Kidney glomerular epithelial cell (primary cell): ENCODE results near the gene TGM2.
A peak's percentile ranks its signal among the peaks of the same experiment; 100 is the strongest.

Source experiments
- DNase-seq: peaks from one replicate; lab custom pipeline; 2025; lab: John Stamatoyannopoulos, UW

Gene TGM2

DNA sequence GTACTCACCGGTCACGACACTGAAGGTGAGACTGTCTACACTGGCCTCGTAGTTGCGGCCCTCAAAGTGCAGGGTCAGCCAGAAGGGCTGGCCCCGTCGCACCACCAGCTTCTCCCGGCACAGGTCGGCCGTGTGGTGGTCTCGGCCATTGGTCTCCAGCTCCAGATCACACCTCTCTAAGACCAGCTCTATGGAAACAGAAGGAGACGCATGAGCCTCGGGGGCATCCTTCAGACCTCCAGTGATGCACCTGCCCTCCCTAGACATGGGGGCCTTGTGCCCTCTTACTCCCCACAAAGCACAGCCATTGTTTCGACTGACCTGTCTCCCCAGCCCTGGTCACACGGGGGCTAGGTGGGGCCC, 3.7 kb downstream of the TGM2 start:
- no peak for DNase-seq

DNA sequence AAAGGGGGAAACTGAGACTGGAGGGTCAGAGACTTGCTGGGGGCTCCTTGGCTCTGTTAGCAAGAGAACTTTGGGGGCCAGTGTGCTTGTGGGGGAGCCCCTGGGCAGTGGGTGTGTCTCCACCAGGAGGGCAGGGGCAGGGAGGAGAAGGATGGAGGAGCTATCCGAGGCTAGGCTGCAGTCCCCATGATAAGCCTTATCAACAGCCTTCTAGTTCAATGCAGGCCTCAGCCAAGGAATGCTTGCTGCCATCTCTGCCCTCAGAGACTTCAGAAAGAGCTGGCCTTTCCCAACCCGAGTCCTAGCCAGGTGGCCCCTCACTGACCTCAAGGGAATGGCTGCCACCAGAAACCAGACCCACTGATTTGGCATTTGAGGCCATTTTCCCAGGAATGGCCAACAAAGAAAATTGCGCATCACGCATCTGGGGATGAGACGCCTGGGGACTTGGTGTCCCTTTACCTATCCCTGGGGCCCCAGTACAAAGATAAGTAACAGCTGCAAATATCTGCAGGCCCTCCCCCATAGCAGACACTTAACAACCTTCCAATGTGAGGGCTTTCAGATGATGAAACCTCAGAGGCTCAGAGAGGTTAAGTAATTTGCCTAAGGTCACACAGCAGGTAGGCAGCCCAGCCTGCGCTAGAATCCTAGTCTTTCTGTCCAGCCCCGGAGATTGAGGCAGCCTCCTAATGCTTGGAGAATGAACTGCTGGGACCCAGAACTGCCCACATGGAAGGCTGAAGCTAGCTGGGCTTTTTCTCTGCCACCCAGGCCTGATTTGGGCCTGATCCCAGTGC, 4.9 kb downstream of the TGM2 start:
- no peak for DNase-seq

DNA sequence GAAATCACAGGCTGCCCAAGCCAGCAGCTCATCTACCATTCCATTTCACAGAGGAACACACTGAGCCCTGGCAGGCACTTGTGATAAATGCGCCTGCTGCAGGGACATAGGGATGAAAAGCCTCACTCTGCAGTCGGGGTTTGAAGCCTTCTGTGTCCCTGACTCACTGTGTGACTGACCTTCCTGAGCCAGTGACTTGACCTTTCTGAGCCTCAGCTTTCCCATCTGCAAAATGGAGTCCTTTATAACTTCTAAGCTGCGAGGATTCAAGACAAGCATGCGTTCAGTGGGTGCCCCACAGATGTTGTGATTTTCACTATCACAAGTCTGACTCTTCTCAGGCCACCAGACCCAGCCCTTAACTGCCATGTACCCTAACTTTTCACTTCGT, 5.5 kb downstream of the TGM2 start:
- DNase-seq = no peak

DNA sequence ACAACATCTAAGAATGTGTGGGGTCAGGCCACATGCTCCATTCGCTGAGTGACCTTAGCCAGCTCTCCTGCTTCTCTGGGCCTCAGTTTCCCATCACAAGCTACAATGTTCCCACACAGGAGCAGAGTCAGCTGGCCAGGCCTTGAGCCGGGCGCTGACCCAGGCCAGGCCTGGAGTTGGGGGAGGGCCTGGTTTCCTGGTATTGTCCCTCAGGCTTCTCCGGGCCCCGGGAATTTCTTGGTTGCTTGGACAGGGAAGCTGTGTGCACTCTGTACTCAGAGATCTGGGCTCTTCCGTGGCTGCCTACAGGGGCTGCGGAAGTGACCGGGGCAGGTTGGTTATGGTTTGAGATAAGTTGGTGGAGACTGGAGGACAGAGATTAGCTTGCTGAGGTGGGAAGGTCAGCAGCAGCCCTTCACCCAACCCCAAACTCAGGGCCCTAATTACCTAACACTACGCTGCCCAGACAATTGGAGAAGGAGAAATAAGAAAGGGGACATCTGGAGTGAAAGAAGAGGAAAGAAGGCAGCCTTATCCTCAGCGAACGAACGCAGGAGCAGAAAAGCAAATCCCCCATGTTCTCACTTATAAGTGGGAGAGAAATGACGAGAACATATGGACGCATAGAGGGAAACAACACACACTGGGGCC, 6.2 kb downstream of the TGM2 start:
- DNase-seq = no peak

DNA sequence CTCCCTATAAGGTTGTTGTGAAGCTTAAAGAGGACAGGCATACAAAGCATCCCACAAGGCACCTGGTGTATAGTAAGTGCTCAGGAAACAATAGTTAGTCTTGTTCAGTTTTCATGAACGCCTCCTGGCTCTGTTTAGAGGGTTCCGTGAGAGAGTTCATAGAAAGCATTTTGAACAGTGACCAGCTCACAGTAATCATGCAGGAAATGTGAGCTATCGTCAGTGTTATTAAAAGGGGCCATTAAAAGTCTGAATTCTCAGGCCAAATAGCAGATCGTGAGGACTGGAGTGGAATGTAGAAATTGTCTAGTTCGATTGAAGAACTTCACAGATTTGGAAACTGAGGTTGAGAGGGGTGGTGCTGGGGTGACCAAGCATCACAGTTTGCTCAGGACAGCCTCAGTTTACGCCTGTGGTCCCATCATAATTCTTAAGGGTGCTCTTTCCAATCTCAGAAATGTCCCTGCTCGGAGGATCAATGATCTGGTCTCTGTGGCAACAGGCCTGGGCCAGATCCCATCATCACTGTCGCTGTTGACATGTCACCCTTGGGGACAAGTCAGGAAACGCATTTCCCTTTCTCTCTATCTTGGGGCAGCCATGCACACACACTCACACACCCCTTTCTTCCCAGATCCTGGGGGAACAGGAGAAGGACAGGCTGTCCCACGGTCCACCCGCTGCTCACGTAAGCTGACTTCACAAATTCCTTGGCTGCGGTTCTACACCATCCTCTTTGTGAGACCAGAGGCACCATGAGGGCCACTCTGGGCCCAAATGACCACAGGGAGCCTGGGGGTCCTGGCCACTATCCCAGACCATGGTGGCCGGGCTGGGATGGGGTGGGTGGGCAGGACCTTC, 7.2 kb downstream of the TGM2 start:
- no peak for DNase-seq

DNA sequence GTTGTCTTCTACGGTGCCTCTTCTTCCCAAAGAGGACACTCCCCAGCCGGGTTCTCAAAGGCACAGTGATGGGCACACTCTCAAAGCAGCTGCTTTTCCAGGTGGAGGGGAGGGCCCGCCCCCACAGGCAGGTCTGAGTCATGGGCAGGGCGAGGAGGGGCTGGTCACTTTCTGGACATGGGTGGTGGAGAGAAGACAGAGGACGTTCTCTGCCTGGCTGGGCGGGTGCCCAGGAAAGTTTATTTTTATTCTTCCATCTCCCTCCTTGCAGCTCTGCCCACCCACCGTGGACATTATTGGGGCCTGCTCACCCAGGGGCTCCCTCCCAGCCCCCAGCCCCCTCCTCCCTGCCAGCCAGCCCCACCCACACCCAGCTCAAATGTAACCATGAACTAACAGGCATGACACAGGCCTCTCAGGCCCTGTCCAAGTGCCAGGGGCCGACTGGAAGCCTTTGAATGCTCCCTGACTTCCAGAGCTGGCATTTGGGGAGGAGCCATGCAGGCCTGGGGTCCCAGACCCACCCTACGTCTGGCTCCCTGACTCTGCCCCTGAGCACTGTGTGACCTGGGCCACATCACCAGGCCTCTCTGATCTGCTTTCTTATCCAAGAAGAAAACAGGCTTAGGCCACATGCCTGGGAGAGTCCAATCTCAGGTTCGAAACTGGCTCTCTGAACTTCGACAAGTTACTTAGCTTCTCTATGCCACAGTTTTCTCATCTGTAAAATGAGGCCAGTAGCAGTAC, 8.0 kb downstream of the TGM2 start:
- peak; percentile 6 for DNase-seq

DNA sequence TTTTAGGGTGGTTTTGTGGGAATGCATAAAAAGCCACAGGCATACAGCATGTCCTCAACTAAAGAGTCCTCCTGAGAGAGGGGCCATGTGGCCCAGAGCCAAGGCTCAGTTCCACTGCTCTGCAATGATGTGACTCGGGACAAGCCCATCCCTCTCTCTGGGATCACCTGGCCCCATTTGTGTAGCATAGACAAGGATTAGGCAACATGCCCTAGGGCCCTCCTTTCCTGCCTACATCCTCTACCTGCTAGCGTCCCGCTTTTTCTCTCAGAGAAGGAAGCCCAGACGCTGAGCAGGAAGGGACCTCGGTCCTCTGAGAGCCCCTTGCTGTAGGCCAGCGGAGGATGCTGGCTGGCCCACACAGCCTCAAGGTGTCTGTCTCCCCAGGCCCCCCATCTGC, 8.8 kb downstream of the TGM2 start:
- no peak for DNase-seq

DNA sequence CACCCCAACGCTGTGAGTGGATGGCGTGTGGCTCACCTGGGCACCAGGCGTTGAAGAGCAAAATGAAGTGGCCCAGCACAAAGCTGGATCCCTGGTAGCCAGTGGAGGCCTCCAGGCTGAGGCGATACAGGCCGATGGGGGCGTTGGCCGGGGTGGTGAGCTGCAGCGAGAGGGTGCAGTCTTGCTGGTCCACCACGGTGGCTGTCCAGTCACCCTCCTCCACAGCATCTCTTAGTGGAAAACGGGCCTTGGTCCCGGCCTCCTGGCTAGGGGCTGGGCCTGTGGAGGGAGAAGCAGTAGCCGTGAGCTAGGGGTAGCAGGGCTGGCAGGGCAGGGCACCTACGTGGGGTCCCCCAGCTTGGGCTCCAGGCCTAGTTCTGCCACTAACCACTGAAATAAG, 9.3 kb downstream of the TGM2 start:
- DNase-seq = no peak

DNA sequence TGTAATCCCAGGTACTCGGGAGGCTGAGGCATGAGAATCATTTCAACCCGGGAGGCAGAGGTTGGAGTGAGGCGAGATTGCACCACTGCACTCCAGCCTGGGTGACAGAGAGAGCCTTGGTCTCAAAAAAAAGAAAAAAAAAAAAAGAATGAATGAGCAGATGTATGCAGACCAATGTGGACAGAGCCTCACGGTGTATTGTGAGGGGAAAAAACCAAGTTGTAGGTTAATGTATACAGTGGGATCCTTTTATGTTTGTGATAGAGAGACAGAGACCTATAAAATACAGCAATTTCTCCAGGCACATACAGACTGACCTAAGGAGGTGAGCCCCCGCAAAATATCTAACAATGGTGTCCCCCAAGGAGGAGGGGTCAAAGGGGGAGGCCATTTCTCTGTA, 11.7 kb downstream of the TGM2 start:
- DNase-seq = no peak

DNA sequence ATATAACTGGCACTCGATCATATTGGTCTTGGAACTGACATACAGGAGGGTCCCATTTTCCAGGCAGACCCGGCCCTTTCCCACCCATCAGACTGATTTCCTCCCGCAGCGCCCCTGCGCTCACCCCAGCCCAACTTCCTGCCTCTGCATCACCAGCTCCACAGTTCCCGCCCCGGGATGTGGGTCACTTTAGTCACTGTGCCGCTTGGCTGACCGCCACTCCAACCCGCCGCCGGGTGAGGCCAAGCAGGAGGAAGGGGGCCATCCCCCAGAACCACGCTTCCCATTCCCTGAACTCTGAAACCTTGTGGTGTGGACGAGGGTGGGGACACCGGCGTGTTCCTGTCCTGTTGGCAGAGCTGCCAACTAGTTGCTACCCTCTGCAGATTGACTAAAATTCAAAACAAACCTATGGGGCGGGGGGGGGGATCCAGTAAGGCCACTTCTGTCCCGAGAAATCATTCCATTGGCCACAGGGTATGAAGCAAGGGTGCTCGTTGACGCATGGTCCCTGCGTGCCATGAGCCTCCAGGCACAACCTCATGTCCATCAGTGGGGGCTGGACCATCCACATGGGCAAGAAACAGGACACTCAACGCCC, 12.3 kb downstream of the TGM2 start:
- peak; percentile 77 for DNase-seq

DNA sequence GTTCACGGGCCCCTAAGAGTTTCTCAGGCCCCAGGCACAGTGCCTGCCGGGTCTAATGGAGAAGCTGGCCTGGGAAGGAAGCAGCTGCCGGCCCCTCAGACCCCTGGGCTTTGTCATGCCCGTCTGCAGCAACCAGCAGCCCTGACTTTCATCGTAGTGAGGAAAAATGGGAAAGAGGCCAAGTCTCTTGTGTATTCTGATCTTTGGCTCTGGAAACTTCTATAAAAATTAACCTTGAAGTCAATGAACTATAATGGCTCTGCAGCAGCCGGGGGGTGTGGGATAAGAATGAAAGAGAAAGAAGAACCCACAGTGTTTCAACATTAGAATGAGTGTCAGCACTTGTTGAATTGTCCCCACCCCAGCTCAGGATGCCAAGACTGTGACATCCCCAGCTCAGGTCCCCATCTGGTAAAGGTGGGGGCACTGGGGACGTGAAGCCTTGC, 12.9 kb downstream of the TGM2 start:
- peak; percentile 92 for DNase-seq

DNA sequence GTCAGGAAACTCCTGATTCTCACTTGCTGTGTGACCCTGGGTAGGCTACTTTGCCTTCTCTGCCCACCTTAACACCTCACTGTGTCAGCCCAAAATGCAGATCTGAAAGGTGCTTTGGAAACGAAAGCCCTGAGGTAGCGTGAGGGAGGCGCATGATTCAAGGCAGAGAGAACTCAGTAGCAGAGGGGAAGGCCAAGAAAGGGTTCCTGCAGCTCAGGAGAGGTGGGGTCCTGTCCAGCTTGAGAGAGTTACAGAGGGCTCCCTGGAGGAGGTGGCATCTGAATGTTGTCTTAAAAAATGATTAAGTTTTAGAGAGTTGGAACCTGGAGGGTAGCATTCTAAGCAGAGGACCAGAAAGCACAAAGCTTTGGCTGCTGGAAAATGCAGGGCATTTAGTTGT, 13.6 kb downstream of the TGM2 start:
- no peak for DNase-seq

DNA sequence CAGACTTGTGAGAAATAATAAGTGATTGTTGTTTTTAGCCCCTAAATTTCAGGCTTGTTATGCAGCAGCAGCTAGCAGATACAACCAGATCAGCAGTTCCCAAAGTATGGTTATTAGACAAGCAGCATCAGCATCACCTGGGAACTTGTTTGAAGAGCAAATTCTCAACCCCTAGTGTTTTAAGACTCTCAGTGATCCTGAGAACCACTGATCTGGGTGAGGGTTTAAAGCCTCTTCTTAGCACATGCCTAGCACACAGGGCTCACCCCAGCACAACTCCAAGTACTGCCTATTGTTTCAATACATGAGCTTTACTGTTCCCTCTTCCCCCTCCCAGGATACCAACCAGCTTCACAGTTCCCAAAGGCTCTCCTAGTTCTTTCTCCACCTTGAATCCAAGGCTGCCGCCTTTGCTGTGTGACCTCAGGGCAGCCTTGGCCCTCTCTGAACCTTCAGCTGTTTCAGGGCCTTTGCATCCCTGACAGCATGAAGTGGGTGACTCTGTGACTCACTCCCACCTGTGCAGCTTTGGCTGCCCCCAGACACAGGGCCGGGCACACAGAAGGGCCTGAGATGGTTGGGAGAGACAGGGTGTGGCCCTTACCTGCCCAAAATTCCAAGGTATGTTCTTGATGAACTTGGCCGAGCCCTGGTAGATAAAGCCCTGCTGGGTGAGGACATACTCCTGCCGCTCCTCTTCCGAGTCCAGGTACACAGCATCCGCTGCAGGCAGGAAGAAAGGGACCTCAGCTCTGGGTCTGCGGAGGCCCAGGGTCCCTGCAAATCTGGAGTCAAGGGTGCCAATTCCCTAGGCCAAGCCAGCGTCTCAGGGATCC, 14.5 kb downstream of the TGM2 start:
- DNase-seq = no peak

DNA sequence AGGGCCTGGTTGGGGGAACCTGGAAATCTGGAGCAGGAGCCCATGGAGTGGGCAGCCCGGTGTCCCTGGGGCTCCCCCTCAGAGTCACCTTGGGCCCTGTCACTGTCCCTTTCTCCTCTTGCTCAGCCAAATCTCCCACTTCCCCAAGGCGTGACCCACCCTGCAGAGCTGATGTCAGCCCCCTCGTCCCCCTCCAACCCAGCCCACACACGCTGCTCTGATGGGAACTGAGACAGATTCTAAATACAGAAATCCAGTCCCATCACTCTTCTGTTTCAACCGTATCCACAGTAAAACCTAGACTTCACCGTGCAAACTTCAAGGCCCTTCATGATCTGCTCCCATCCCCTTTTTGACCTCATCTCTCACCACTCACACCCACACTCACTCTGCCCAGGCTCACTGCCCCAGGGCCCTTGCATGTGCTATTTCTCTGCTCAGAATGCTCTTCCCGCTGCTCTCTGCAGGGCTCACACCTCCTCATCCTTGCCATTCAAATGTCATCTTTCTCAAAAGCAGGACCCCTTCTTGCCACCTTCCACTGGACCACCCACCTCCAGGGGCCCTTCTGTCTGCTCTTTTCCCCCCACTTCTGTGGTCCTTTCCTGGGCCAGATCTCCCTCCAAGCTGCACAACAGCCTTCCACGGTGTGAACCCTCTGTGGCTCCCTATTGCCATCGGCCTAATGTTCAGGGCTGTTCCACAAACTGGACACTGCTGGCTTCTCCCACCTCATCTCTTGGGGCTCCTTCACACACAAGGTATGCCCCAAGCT, 16.6 kb downstream of the TGM2 start:
- no peak for DNase-seq

DNA sequence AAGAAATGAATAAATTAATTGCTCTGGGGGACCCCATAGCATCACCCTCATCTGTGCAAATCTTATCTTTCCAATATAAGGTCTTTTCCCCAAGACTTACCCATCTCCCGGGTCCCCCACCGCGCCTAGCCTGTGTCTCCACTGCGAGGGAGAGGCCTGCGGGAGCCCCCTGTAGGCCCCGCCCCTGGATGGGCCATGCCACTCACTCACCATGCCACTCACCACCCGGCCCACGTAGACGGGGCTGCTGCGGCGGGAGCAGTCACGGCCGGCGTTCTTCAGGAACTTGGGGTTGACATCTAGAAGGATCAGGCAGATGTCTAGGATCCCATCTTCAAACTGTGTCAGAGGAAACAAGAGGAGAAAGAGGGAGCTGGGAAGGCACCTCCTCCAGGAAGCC, 17.3 kb downstream of the TGM2 start:
- DNase-seq = no peak

DNA sequence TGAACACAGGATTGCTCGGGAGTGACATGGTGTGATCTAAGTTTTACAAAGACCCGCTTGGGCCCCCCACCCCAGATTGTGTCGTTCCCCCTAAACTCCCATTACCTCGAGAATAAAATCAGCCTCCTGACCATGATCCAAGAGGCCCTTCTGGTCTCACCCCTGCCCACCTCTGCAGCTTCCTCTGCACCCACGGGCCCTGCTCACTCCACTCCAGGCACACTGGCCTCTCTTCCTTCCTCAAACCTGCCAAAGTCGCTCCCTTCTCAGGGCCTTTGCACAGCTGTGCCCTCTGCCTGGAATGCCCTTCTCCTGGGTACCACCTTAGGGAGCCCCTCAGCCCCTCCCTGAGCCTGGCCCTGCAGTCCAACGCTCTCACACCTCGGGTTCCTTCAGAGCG, 17.9 kb downstream of the TGM2 start:
- DNase-seq = no peak

DNA sequence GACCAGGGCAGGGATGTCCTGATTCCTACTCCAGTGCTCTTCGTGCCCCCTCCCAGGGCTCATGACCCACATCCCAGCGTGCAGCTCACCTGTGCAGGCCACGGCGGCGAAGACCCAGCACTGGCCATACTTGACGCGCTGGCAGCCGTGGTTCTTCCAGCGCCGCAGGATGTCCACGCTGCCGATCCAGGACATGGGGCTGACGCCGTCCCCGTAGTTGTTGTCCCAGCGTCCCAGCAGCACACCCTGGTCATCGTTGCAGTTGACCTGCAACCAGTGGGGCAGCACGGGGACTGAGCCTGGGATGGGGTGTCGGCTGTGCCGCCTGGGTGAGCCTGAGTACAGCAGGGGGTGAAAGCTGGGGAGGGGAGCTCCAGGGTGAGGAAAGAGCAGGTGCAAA, 18.4 kb downstream of the TGM2 start:
- DNase-seq = no peak

DNA sequence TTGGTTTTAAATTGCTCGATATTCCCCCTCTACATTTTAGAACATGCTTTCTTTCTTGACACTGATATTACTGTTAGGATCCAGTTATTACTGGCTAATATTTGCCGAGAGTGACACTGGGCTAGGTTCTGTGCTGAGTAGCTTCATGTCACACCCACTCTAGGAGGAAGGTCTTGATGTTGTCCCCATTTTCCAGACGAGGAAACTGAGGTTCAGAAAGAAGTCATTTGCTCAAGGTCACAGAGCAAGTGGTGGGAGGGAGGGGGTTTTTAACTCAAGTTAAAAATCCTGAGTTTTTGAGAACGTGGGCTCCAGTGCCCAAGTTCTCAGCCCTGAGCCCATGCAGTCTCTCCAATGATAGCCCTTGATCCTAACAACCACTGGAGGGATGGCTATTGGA, 18.9 kb downstream of the TGM2 start:
- no peak for DNase-seq

DNA sequence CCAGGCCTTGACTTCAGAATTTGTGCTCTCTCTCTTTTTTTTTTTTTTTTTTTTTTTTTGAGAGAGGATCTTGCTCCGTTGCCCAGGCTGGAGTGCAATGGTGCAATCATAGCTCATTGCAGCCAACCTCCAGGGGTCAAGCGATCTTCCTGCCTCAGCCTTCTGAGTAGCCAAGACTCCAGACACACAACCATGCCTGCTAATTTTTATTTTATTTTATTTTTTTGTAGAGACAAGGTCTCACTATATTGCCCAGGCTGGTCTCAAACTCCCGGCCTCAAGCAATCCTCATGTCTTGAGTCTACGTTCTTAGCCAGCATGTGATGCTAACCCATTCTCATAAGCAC, 19.4 kb downstream of the TGM2 start:
- no peak for DNase-seq
